ENCODE data around the gene TMEM11. TPM values are rescaled to one million over a fixed set of nuclear protein-coding genes. Genes with fewer than 3 reads are reported as not detected.
A peak's percentile ranks its signal among the peaks of the same experiment; 100 is the strongest.
"Not testable (repeated sequence)": the region's sequence is repeated elsewhere in the genome, so short reads cannot be mapped to it uniquely, and the experiment has no call there.

Gene TMEM11
- total RNA-seq, 1 donor from 2014 or later: 21.1 TPM

DNA sequence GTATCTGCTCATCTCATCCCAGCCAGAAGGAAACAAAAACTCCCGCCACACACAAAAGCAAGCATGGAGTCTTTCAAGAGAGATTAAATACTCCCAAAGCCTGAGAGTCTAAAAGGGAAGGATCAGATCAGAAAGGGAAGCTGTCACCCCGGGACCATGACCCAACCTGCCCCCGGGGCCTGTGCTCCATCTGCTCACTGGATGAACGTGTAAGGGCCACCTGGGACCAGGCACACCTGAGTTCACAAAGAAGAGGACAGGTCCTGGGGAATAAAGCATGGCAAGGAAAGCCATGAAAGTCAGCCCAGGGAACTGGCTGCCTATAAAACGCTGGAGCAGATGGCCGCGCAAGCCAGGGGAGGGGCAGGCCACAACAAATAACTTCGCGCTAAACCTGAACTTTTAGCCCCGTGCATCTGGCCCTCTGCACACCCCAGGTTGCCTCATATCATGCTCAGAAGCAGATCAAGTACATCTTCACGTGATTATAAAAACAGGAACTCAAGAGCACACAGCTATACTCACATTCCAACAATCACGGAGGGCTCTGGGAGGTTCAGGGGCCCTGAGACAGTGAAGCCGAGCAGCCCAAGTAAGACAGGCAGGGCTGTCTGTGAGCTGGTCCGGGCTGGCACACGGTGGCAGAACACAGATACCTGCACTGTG lies 3.4 kb downstream of the TMEM11 start:
- ATAC-seq: no peak

- ATAC-seq: peak; percentile 26
Measured at GRCh38 chr17:21209511-21210175, 4.3 kb downstream of the TMEM11 start.

DNA sequence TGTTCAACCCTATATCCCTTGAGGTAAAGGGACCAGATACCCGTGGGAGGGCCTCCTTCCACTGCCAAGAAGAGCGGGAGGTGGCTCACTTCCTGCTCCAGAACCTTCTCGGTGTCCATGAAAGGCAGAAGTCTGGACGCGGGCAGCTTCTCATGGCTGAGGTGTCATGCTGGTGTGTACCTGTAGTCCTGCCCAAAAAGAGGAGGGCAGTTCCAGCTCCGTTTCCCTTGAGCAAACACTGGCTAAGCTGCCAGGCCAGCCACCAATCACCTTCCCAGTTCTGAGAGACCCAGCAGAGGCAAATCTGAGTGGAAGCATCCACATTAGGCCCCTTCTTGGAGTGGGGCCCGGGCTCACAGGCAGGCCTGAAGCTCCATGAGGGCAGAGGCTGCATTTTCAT lies 5.6 kb downstream of the TMEM11 start:
- ATAC-seq: no peak

GRCh38 chr17:21204935-21205334 lies 9.0 kb downstream of the TMEM11 start:
- ATAC-seq: no peak

DNA sequence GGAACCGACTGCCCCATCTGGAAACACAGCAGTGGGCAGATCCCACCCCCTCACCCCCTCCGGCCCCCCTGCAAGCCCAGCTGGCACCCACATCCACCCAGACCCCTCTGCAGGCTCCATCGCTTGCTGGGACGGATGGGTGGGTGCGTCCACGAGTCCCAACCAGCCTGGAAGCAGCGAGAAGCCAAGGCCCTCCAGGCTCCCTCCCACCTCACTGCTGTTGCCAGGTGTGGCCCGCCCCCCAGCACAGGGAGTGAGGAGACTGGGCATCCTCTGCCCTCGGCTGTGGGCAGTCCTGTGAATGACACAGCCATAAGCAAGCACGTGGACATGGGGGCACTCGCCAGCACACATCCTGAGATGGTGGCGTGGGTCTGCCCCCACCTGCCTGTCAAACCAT lies 11.4 kb downstream of the TMEM11 start:
- no peak for ATAC-seq

- ATAC-seq: no peak
Measured at GRCh38 chr17:21201874-21202273, 12.1 kb downstream of the TMEM11 start.

- no peak for ATAC-seq
Measured at GRCh38 chr17:21201298-21201595, 12.7 kb downstream of the TMEM11 start.

GRCh38 chr17:21200590-21201297 lies 13.2 kb downstream of the TMEM11 start:
- peak; percentile 77 for ATAC-seq

DNA sequence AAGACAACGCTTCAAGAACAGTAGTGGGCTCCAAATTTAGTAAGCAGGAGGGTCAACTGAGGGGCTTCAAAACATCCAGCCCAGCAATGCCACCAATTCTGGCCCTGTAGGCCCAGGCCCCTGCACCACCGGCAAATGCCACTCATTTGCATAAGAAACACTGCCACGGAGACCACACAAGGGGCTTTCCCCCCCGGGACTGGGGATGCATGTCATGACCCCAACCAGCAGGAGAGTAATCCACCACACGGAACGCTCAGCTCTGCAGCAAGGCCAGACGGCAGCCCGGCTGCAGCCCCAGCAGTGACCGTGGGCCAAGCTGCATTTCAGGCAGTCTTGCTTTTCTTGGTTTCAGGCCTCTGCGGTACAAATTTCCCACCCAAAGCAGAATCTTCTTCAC lies 14.1 kb downstream of the TMEM11 start:
- no peak for ATAC-seq

- ATAC-seq: peak; percentile 8
Measured at GRCh38 chr17:21199311-21199710, 14.7 kb downstream of the TMEM11 start.

GRCh38 chr17:21198411-21198810 lies 15.6 kb downstream of the TMEM11 start:
- ATAC-seq: no peak

DNA sequence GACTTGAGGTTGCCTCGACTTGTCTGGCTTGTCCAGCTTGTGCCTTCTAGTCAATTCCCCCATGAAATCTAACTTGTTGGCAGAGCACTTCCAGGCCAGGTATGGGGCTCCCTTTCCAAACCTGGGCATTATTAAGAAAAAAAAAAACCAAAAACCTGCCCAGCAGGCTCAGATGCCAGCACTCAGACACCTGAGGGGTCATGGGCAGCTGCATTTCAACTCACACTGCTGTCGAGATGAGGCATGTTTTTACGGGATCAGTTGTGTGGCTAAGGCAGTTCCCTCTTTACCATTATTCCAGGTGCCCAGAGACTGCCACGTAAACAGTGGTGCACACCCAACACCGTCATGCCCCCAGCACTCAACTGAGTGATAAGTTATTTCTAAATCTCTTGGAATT lies 17.8 kb downstream of the TMEM11 start:
- ATAC-seq: peak; percentile 79

DNA sequence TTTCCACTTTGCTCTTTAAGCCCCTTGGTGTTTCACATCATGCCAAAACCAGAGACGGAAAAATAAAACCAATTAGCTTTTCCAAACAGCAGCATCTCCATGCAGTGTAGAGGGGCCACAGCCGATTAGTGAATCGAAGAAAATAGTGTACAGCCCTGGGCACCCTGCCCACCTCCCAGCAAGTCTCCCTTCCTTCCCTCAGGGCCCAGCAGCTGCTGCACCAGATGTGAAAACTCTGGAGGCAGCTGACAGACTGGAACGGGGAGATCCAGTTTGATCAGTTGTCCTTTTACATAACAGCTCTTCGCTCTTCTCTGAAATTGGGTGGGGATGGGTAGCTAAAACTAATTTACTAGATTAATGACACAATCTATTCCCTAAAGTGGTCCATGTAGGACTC lies 19.3 kb downstream of the TMEM11 start:
- ATAC-seq: peak; percentile 41

- ATAC-seq: no peak
Measured at GRCh38 chr17:21194226-21194625, 19.7 kb downstream of the TMEM11 start.

DNA sequence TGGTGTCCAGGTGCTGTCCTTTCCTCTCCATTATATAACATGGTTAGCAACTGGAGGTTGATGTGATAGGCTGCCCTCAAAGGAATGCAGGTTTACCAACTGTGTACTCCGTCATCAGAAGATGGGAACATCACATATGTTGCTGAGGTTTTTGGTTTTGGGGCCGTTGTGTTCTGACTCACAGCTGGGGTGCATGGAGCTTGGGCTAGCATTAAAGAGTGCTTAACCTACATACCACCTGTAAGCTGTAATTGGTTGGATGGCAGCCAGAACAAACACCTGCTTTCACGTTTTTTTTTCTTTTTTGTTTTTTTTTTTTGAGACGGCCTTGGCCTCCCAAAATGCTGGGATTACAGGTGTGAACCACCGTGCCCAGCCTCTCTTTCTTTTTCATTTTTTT lies 20.9 kb downstream of the TMEM11 start:
- no peak for ATAC-seq

- ATAC-seq: not testable (repeated sequence)
Measured at GRCh38 chr17:21192414-21192813, 21.5 kb downstream of the TMEM11 start.

DNA sequence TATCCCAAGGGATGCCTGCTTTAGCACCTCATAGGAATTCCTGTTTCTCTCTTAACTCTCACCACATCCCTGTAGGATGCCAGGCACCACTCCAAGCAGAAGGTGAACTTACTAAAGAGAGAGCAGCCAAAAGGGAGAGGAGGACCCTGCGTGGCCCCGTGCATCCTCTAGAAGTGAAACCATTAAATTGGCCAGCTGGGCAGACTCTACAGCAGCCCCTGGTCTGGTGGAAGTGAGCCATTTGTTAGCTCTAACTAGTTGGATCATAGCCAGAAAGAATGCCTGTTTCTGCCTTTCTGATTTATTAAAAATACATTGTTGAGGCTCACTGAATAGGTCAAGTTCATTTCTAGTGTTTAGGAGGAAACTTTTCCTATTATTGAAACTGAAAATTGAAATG lies 22.3 kb downstream of the TMEM11 start:
- no peak for ATAC-seq

DNA sequence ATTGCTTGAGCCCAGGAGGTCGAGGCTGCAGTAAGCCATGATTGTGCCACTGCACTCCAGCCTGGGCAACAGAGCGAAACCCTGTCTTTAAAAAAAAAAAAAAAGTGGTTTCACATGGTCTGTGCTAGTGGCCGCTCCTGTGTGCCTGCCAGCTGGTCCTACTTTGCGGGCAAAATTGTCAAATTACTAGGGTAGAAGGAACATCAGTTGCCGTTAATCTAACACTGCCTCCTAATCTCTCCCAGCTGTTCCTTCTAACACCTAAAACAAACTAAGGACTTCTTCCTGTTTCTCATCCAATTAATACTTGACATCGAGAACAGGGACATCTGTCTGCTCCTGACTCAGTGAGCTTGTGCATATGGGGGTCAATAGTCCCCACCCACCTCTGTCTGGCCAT lies 23.9 kb downstream of the TMEM11 start:
- ATAC-seq: no peak

DNA sequence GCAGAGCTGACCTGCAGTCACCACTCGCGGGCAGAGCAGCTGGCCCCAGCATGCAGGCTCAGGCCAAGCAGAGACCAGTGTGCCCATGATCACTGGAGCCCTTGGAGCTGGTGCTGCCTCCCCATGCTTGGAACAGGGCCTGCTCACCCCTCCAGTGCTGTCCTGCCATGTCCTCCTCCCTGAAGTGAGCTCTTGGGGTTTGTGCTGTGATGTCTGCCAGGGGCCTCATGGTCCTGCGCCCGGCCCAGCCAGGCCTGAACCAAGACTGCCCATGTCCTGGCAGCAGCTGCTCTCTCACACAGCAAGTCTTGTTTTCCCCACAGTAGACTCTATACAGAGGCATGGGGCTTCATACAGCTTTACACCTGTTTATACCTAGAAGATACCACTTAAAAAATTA lies 24.6 kb downstream of the TMEM11 start:
- ATAC-seq: no peak

GRCh38 chr17:21186399-21187187 lies 27.4 kb downstream of the TMEM11 start:
- ATAC-seq: peak; percentile 8

GRCh38 chr17:21185061-21185460 lies 28.9 kb downstream of the TMEM11 start:
- ATAC-seq: no peak

- ATAC-seq: no peak
Measured at GRCh38 chr17:21184570-21184969, 29.4 kb downstream of the TMEM11 start.

GRCh38 chr17:21183468-21183867 lies 30.5 kb downstream of the TMEM11 start:
- ATAC-seq: no peak

Measured in esophagus mucosa (tissue), 1 donor.